Dermis microvascular lymphatic vessel endothelial cell (primary cell): ENCODE data around the gene RABEPK. TPM values are rescaled to one million over a fixed set of nuclear protein-coding genes. Genes with fewer than 3 reads are reported as not detected.
"Not testable (repeated sequence)": the region's sequence is repeated elsewhere in the genome, so short reads cannot be mapped to it uniquely, and the experiment has no call there.

ENCODE experiments used
- DNase-seq, 2 donors: peaks; one replicate each; pipeline versions ENCODE4 v3.0.0 to v3.0.0-alpha.2; 2010; ENCODE audit warnings: low read depth in 2 of 2
- total RNA-seq: library from RNA; depleted of rRNA; stranded (reverse); fragments of >200 nt; gene quantifications from 2 replicates; pipeline ENCODE4 v1.2.1, GENCODE V29; 2014

The RABEPK gene
- total RNA-seq, 1 donor from 2014 or later = 21.6 TPM

DNA sequence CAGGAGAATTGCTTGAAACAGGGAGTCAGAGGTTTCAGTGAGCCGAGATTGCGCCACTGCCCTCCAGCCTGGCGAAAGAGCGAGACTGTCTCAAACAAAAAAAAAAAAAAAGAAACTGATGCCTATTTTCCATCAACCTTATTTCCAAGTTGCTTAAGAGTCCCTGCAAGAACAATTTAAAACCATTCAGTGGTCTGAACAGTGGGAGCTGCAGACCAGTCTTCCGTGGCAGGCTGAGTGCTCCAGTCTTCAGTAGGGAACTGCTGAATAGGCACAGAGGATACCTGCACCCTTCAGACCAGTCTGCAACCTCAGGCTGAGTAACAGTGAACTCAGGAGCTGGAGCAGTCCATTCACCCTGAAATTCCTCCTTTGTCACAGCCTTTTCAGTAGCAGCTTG, 5.9 kb upstream of the RABEPK start:
- not testable (repeated sequence) for DNase-seq

- not testable (repeated sequence) for DNase-seq
These were observed 4.8 kb upstream of the RABEPK start for GRCh38 chr9:125195591-125195990.

DNA sequence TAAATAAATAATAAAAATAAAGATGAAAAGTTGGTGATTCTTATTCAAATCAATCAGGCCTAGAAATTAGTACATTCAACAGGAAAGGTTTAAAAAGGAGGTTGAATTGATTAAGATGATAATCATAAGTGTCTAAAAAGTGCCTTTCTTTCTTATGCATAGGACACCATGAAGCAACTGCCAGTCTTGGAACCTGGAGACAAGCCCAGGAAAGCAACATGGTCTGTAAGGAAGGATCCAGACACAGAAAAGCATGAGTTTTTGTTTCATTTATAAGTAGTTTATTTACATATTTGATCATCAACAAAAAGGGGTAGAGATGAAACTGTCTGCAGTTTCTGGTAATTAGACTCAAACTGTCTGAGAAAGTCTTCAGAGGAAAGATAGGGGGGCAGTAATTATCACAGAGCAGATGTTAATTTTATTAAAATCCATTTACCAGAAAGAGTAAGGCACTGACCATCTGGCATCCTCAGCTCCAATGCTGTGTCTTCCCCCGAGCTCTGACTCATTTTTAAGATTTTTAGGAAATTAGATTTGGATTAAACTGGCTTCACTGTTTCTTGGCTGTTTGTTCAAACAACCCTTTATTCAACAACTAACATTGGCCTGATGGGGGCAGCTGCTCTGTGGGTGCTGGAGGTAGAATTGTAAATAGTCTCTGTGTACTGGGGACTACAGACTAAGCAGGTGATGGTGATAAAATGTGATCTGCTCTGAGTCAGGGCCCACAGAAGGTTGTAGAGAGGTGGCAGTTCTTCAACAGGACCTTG, 2.7 kb downstream of the RABEPK start:
- DNase-seq = no peak

GRCh38 chr9:125204477-125204876, 4.1 kb downstream of the RABEPK start:
- DNase-seq = no peak

GRCh38 chr9:125214186-125214585, 13.8 kb downstream of the RABEPK start:
- no peak for DNase-seq

DNA sequence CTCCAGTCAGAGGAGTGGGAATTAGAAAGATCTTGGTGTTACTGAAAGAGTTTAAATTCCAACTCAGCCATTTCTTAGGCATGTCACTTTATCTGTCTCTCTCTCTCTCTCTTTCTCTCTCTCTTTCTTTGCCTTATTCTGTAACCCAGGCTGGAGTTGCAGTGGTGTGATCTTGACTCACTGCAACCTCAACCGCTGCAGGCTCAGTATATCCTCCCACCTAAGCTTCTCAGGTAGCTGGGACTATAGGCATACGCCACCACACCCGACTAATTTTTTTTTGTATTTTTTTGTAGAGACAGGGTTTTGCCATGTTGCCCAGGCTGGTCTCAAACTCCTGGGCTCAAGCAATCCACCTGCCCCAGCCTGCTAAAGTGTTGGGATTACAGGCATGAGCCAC, 18.3 kb downstream of the RABEPK start:
- DNase-seq = no peak

GRCh38 chr9:125224858-125225257, 24.5 kb downstream of the RABEPK start:
- not testable (repeated sequence) for DNase-seq

- DNase-seq = no peak
These were observed 27.4 kb downstream of the RABEPK start for GRCh38 chr9:125227761-125228160.

- peak; percentile 15 to 92 for DNase-seq
These were observed 33.3 kb downstream of the RABEPK start for GRCh38 chr9:125233678-125234077.

GRCh38 chr9:125234099-125234498, 33.8 kb downstream of the RABEPK start:
- DNase-seq = peak in 1 of 2 donors; percentile 61

GRCh38 chr9:125235804-125236519, 35.6 kb downstream of the RABEPK start:
- DNase-seq = peak in 1 of 2 donors; percentile 20

GRCh38 chr9:125236520-125237159, 36.3 kb downstream of the RABEPK start:
- DNase-seq = not testable (repeated sequence)

- DNase-seq = peak in 1 of 2 donors; percentile 10
These were observed 38.0 kb downstream of the RABEPK start for GRCh38 chr9:125238127-125238914.

GRCh38 chr9:125238915-125239446, 38.6 kb downstream of the RABEPK start:
- DNase-seq = peak in 1 of 2 donors; percentile 10

DNA sequence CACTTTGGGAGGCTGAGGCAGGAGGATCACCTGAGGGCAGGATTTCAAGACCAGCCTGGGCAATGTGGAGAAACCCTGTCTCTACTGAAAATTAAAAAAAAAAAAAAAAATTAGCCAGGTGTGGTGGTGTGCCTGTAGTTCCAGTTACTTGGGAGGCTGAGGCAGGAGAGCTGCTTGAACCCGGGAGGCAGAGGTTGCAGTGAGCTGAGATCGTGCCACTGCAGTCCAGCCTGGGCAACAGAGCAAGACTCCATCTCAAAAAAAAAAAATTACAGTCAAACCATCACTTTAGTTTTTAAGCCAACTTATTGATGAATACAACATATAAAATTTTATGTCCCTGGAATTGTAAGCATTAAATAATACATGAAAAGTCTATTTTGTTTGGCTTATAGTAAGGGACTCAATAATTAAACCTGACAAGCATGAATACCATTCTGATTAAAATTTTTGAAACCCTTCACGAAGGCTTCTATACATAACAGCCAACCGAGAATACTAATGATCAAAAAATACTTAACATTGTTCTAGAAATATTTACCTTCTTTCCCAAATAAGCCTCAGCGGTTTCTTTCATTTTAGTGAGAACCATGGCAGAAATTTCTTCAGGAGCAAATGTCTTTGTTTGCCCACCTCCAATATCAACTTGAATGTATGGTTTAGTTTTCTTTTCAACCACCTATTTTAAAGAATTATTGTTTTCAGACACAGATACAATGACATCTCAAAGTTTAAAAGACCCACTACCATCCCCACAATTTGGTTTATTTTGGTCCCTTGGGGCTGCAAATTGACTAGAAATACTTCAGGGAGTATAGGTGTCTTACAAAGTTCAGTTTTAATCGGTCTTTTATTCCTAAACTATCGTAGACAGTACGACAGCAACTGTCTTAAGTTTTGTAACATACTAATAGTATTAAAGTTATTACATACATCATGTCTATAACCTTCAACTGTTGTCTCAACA, 39.6 kb downstream of the RABEPK start:
- DNase-seq = peak in 1 of 2 donors; percentile 5

GRCh38 chr9:125240649-125240999, 40.3 kb downstream of the RABEPK start:
- no peak for DNase-seq

DNA sequence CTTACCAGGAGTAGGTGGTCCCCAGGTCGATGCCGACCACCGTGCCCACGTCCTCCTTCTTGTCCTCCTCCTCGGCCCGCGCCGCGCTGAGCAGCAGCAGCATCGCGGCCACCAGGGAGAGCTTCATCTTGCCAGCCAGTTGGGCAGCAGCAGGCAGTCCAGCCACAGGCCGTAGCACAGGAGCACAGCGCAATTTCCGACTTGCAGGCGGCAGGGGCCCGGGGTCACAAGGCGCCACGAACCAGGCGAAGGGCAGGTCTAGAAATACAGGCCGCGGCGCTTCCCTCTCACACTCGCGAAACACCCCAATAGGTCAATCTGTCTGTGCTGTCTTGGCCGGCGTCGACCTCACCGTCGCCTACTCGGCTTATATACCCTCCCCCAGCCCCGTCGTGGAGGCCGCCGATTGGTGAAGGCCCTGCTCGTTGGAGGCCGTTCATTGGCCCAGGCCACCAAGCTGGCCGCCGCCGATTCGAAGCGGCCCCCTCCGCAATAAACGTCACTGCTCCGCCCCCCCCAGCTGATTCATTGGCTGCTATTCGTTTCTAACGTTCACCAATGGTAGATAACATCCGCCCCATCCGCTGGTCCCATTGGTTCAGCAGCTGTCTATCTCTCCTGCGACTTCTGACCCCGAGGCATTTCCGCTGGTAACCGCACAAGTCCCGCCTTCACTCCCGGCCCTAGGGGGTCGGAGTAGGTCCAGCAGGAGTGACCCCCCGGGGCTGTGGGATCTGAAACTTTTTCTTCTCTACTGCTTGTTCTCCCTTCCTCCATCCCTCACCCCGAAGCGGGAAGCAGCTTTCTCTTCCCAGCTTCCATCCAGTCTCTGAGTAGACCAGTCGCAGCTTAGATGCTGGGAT, 40.9 kb downstream of the RABEPK start, which contains the start of gene HSPA5:
Gene HSPA5 (minus strand): TSS at position 344 of the 863 bp plus-strand sequence. CDS start 217 bp downstream, at position 127.
- DNase-seq = peak; percentile 99 to 100

DNA sequence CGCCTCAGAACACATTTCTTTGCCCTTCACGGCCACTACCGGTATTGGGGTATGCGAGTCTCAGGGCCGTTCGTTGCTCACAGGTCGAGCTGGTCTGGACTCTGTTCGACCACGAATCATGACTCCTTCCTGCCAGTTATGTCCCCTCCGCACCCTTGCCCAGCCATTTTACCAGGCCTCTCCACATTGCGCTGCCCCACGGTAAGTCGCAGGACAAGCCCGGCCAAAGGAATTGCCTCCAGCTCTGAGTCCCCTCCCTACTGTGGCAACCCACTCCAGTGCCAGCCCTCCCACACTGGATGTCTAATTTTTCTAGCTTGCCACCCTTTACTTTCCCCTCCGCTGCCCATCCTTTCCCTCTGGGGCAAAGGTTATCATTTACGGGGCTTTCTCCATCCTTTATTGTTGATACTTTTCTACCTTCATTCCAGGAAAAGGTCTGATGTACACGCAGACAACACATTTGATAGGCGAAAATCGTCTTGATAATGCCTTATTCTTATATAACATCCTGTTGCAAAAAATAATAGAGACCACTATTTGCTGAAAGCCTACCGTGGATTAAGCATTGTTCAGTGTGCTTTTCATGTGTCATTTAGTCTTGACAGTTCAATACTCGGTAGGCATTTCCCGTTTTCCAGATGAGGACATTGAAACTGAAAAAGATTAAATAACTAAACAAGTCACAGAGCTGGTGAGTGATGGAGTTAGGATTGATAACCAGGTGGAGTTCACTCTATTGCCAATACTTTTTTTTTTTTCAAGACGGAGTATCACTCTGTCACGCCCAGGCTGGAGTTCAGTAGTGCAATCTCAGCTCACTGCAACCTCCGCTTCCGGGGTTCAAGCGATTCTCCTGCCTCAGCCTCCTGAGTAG, 41.8 kb downstream of the RABEPK start:
- DNase-seq = peak; percentile 7 to 11
